ENCODE measurements around the gene MYH3.

The MYH3 gene

GRCh38 chr17:10612957-10613744 lies 44.0 kb downstream of the MYH3 start:
- no peak for DNase-seq

- no peak for DNase-seq
These were observed 46.2 kb downstream of the MYH3 start for GRCh38 chr17:10610884-10611283.

- DNase-seq, result no peak
These were observed 48.9 kb downstream of the MYH3 start for GRCh38 chr17:10608244-10608643.

- no peak for DNase-seq
These were observed 51.0 kb downstream of the MYH3 start for GRCh38 chr17:10606110-10606509.

- no peak for DNase-seq
These were observed 51.8 kb downstream of the MYH3 start for GRCh38 chr17:10605221-10605783.

GRCh38 chr17:10604521-10604920 lies 52.6 kb downstream of the MYH3 start:
- DNase-seq, result no peak

- no peak for DNase-seq
These were observed 53.2 kb downstream of the MYH3 start for GRCh38 chr17:10603931-10604330.

- no peak for DNase-seq
These were observed 56.5 kb downstream of the MYH3 start for GRCh38 chr17:10600571-10600970.

- DNase-seq, result no peak
These were observed 58.5 kb downstream of the MYH3 start for GRCh38 chr17:10598621-10599020.

GRCh38 chr17:10589553-10590145 lies 67.5 kb downstream of the MYH3 start:
- DNase-seq, result no peak

GRCh38 chr17:10585529-10585928 lies 71.6 kb downstream of the MYH3 start:
- no peak for DNase-seq

- DNase-seq, result no peak
These were observed 73.3 kb downstream of the MYH3 start for GRCh38 chr17:10583834-10584233.

GRCh38 chr17:10579270-10579669 lies 77.8 kb downstream of the MYH3 start:
- no peak for DNase-seq

All from COR-L47 (cell line).